Retinal pigment epithelial cell (primary cell): ENCODE measurements around the gene ZPR1.

Experiments
- DNase-seq: peaks from one replicate; pipeline ENCODE4 v3.0.0-alpha.2; 2010; ENCODE audit warnings: low read depth
- H3K4me3 ChIP-seq: 2 replicates; pipeline ENCODE4 v1.5.1; 2011; ENCODE audit warnings: mild to moderate bottlenecking, low read length, control low read depth, moderate library complexity
- TF ChIP-seq, protein P1 (sequence below): conservative IDR thresholded peaks from 2 replicates; pipeline ENCODE4 v1.5.1; 2011; ENCODE audit warnings: low read depth, low read length, control low read depth, inconsistent platforms

Gene ZPR1

DNA sequence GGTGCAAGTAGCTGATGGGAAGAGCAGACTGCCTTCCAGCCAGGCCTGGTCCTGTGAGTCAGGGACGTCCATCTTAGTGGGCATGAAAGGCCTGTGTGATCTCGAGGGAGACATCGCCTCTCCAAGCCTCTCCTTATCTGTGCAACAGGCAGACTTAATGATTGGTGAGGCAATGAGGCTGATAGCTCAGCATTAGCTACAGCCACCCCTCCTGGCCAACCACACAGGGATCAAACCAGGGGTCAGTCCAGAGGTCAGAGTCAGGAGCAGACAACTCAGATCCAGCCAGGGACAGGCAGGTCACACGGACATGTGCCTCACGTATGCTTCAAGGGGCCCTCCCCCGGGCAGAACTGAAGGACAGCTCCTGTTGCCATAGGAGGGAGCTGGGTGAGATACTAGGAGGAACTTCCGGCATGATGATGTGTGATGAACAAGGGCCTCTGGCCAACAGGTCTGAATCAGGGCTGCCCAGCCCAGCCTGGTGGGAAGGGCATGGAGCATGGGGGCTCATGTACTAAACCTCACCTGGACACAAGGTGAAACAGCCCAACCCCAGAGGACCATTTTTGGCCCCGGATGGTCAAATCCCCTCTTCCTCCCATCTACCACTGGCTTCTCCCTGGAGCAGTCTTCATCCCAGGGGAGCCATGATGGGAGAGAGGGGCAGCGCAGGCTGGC lies 39.1 kb upstream of the ZPR1 start:
- H3K4me3 ChIP-seq: no peak overlapping the region
- TF ChIP-seq, protein P1, sequence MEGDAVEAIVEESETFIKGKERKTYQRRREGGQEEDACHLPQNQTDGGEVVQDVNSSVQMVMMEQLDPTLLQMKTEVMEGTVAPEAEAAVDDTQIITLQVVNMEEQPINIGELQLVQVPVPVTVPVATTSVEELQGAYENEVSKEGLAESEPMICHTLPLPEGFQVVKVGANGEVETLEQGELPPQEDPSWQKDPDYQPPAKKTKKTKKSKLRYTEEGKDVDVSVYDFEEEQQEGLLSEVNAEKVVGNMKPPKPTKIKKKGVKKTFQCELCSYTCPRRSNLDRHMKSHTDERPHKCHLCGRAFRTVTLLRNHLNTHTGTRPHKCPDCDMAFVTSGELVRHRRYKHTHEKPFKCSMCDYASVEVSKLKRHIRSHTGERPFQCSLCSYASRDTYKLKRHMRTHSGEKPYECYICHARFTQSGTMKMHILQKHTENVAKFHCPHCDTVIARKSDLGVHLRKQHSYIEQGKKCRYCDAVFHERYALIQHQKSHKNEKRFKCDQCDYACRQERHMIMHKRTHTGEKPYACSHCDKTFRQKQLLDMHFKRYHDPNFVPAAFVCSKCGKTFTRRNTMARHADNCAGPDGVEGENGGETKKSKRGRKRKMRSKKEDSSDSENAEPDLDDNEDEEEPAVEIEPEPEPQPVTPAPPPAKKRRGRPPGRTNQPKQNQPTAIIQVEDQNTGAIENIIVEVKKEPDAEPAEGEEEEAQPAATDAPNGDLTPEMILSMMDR: no peak

DNA sequence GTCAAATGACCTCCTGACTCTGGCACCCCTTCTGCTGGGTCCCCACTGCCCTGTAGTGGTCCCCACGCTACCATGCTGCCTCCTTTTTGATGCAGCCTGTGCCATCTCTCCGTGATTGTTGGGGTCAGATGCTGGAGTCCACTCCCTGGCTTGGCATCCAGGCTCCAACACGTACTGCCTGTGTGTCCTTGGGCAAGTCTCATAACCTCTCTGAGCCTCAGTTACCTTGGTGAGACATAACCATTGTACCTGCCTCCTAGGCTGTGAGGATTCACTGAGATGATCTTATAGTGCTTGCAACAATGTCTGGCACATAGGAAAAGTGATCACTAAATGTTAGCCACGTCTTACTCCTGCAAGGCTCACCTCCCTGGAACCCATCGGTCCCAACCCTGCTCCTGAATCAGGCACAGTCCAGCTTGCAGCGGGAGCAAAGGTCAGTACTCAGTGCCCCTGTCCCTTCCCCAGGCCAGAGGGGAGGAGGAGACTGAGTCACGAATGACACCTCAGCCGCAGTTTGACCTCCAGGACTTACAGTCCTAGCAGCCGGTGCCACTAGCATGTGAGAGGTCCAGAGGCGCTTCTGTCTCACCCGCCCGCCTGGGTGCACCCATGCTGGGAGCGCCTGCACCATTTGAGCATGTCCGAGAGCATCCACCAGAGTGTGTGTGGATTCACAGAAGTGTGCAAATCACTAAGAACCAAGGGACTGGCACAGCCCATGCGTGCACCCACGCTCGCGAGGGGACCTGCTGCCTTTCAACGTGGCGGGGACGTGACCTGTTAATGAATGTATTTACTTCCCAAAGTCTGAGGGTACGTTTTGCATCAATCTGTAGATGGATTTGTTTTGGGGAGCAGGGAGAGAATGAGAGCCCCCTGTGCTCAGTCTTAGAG lies 38.3 kb upstream of the ZPR1 start:
- TF ChIP-seq, protein P1: no peak
- H3K4me3 ChIP-seq: no peak overlapping the region
- no peak for DNase-seq

More for the DNA sequence above, 39.1 kb upstream of the ZPR1 start:
- no peak for DNase-seq

DNA sequence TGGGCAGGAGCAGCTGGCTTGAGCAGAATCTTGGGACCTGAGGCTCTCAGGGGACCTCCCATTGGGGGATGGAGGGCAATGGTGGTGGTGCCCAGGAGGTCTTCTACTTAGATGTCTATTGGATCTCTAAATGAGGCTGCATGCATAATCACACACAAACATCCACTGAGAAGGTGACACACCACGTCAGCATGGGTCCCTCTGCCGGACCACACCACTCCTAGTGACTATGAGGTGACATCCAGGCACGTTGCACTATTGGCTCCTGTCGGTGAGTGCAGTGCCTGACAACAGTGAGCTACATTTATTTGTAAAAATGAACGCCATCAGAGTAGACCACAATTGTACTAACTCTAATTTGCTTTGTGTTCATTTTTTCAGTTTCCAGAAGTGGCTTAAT lies 37.6 kb upstream of the ZPR1 start:
- DNase-seq: no peak
- TF ChIP-seq, protein P1: no peak
- no peak overlapping the region for H3K4me3 ChIP-seq

DNA sequence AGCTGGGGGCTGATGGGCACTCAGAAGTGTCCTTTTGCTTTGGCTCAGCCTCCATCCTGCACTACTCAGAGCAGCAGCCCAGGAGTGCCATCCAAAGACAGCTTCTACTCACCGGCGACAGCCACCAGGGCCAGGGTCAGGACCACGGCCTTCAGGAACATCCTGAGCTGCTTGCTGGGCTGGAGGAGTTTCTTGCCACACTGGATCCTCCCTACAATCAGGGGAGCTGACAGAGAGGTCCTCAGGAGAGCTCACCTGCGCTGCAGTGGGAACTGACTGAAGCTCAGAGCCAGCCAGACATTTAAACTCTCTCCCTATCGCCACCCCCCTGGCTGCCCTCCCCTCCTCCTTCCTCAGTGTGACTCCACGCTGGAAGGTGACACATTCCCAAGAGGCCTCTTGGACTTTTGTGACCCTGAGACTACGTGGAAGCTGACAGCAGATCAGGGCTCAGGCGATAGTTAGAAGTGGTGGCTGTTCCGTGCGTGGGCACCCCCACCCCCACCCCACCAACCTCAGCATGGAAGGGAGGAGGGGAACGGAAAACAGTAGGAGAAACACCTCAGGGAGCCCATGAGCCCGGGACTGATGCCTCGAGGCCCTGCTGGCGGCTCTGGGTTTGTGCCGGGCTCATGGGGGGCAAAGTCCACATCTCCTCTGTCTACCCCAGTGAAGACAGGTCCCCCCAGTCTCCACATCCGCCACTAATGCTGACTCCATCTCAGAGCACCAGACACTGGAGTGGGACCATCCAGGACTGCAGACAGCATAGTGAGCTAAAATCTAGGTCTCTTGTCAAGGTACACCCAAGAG lies 35.4 kb upstream of the ZPR1 start, which contains the start of gene APOA4:
Gene APOA4, minus strand, starts transcription at position 274 of the 813 bp plus-strand sequence. Its CDS starts 113 bp downstream, at position 161.
- H3K4me3 ChIP-seq: no peak within 1 kb of the TSS
- DNase-seq: no peak
- TF ChIP-seq, protein P1: no peak

DNA sequence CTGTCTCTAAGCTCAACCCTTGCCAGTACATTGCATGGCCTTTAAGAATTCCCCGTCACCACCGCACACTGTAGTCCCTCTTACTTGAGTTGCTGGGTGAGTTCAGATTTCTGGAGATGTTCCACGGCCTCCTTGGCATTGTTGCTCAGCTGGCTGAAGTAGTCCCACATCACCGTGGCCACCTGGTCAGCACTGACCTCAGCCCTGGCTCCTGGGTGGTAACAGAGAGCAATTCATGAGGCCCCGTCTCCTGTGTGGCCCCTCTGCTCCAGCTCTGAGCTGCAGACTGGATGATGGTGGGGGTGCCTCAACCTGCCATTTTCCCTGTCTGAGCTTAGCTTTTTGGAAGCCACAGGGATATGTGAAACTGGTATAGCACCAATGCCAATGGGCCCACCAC lies 34.8 kb upstream of the ZPR1 start:
- DNase-seq: no peak
- H3K4me3 ChIP-seq: no peak overlapping the region
- TF ChIP-seq, protein P1: no peak

DNA sequence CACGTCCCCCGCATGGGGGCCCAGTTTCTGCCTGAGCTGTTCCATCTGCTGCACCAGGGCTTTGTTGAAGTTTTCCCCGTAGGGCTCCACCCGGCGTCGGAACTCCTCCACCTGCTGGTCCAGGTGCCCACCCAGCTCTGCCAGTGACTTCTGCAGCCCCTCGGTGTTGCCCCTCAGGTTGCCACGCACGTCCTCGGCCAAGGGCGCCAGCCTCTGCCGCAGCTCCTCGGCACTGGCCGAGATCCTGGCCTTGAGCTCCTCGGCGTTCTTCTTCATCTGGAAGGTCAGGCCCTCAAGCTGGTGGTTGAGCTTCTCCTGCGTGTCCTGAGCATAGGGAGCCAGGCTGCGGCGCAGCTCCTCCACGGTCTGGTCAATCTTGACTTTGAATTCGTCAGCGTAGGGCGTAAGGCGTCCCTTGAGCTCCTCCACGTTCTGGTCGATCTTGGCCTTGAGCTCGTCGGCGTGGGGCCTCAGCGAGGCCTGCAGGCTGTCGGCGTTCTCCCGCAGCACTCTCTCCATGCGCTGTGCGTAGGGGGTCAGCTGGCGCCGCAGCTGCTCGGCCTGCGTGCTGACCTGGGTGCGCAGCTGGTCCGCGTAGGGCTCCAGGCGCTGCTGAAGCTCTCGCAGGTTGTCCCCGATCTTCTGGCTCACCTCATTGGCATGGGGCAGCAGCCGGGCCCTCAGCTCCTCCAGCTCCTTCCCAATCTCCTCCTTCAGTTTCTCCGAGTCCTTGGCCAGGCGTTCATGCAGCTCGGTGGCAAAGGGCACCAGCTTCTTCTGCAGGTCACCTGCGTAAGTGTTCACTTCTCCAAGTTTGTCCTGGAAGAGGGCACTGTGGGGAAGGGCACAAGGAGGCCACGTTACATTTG lies 33.5 kb upstream of the ZPR1 start:
- no peak overlapping the region for H3K4me3 ChIP-seq
- TF ChIP-seq, protein P1: no peak
- no peak for DNase-seq
